22Rv1 (cell line): ENCODE results near the gene AP5B1.

Experiments used
- CTCF ChIP-seq: fragments of 450-650 bp; IDR thresholded peaks from 2 replicates; pipeline ENCODE4 v1.5.1; 2017; ENCODE audit warnings: mild to moderate bottlenecking
- ZFX ChIP-seq: fragments of 450-650 bp; IDR thresholded peaks from 2 replicates; pipeline ENCODE4 v1.6.1; 2017; ENCODE audit warnings: antibody characterized with exemption, borderline replicate concordance

GRCh38 chr11:65744699-65745042 lies 36.1 kb downstream of the AP5B1 start:
- TF ChIP-seq ZFX: no peak
- peak; percentile 49 for TF ChIP-seq CTCF
